GM19463 (cell line): ENCODE results near the gene NAV2.
A peak's percentile ranks its signal among the peaks of the same experiment; 100 is the strongest.

ENCODE experiments used
- ATAC-seq: cut with Tn5 transposase; IDR thresholded peaks from one replicate; pipeline ENCODE4 v1.9.1; 2021; ENCODE audit warnings: mild to moderate bottlenecking, moderate library complexity; ENCODE audit not compliant: unreplicated experiment

The NAV2 gene

DNA sequence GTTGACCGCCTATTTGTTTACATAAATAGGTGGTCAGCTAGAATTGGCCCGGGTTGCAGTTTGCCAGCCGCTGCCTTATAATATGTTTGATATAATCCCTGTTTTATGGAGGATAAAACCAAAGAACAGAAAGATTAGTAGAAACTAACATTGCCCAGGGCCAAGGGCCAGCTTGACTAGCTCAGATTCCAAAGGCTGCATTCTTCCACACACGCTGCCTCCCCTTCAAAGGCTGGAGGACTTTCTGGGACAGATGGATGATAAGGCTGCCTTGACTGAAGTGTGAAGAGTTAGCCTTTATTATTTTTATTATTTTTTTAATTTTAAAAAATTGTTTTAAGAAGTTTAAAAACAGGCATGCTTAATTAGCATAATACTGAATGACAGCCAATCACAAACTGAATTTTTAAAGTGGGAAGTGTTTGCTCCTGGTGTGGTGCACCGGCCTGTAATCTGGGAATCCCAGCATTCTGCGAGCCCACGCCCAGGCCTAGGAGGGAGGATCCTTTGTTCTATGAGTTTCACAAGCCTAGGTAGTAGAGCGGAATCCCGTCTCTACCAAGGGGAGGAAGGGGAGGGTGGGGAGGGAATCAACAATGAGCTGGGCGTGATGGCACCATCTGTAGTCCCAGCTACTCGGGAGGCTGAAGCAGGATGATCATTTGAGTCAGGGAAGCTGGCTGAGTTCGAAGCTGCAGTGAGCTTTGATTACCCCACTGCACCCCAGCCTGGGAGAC, 114.9 kb downstream of the NAV2 start:
- no peak for ATAC-seq

DNA sequence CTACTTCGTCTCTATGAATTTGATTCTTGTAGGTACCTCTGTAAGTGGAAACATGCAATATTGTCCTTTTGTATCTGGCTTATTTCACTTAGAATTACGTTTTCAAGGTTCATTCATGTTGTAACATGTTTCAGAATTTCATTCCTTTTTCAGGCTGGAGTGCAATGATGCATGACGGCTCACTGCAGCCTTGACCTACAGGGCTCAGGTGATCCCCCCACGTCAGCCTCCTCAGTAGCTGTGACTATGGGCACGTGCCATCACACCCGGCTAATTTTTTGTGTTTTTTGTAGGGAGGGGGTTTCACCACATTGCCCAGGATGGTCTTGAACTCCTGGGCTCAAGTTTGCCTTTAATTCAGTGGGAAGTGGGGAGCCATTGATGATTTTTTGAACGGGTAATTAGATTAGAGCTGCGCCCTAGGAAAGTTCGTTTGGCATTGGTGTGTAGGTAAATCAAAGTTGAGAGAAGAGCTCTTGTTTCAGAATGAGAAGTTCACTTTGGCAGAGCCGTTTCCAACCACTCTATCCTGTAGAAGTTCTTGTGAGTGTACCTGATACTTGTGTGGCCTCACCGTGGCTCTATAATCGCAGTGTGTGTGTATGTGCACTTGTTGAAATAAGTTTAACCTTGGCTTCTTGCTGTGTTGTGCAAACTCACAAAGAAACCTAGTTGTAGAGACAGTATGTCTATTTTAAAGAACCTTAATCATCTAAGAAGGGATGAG, 115.9 kb downstream of the NAV2 start:
- peak; percentile 46 for ATAC-seq

DNA sequence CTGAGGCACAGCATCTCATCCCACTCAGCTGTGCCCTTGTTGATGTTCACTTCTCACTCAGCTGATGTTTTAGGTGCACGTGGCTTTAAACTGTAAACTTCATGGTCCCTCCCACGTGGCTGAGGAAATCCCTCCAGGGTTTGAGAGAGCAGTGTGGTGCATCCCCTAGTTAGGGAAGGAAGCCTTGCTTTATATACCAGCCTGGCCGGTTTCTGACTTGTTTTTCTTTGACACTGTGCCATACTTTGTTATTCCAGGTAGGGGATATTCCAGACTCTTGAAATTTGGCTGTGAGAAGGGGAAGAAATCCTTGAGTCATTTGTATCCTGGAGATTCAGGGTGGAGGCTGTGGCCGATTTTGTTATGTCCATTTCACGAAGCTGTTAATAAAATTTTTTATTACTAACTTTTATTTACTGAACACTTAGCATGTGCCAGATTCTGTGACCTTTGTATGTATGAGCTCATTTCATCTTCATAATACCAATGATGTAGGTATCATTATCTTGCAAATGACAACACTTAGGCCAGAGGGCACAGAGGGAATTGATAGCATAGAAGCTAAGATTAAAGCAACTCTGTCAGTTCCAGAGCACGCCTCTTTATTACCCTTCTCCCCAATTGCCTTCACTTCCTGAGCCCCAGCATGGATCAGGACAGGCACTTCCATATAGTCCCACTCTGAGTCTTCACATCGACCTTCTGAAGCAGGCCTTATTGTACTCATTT, 116.6 kb downstream of the NAV2 start:
- peak; percentile 52 for ATAC-seq

DNA sequence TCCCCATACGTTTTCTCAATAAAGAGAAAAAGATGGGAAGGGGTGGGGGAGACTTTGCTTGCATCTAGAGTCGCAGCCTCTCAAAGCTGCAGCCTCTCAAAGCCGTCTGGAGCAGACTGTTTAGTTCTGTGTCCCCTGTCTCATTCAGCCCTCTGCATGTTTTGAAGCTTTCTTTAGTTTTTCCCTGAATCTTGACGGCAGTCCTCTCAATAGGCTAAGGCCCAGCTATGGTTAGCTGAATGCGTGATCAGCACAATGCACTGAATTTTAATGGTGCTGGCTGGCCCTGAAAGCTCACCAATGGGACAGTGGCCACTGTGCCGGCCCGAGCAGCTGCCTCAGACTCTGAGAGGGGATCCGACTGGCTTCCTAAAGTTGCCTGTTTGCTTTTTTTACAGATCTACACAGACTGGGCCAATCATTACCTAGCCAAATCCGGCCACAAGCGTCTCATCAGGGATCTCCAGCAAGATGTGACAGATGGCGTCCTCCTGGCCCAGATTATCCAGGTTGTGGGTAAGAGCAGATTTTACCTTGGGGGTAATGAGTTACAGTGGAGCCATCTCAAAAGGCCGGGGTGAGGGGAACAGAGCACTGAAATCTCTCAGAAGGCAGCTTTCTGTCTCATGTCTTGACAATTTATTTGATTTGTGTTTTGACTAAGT, 119.6 kb downstream of the NAV2 start:
- no peak for ATAC-seq

DNA sequence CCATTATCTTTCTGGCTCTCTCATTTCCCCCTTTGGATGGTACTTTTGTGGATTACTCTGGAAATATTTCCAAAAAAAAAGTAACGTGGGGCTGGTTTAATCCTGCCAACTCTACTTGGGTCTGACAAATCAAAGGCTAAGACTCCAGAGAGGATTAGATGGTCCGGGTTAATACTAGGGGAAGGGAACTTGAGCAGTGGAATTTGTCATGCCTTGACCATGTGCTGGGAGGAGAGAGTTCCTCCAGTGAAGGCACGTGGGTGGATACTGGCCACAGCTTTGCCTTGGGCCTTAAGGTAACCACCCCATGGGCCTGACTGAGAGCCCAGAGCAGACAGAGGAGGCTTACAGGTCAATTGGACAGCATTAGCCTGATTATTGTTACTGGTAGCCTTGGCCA, 120.3 kb downstream of the NAV2 start:
- ATAC-seq, result no peak

DNA sequence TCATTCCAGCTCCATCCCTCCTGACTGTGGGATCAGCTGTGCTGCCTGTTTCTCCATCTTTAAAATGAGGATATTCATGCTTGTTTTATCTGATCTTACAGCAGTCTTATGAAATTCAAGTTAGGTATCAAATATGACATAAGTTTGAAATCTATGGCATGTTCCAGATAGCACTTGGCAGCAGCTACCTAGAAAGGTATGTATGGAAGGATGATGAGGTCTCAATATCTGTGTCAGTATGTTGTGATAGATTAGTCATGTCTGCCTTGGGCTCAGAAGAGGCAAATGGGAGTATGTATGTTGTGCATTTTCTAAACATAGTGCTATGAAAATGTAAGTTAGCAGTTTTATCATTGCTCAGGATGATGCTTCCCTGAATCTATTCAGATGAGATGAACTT, 122.1 kb downstream of the NAV2 start:
- ATAC-seq, result no peak

DNA sequence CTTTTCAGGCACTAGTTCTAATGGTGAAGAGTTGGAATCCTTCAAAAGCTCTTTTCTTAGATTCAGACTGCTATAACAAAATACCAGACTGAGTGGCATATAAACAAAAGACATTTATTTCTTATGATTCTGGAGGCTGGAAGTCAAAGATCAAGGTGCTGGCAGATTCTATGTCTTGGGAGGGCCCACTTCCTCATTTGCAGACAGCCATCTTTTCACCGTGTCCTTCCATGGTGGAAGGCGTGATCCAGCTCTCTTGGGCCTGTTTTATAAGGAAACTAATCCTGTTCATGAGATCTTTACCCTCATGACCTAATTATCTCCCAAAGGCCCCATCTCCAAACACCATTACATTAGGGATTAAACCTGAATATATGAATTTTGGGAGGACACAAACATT, 124.0 kb downstream of the NAV2 start:
- no peak for ATAC-seq

DNA sequence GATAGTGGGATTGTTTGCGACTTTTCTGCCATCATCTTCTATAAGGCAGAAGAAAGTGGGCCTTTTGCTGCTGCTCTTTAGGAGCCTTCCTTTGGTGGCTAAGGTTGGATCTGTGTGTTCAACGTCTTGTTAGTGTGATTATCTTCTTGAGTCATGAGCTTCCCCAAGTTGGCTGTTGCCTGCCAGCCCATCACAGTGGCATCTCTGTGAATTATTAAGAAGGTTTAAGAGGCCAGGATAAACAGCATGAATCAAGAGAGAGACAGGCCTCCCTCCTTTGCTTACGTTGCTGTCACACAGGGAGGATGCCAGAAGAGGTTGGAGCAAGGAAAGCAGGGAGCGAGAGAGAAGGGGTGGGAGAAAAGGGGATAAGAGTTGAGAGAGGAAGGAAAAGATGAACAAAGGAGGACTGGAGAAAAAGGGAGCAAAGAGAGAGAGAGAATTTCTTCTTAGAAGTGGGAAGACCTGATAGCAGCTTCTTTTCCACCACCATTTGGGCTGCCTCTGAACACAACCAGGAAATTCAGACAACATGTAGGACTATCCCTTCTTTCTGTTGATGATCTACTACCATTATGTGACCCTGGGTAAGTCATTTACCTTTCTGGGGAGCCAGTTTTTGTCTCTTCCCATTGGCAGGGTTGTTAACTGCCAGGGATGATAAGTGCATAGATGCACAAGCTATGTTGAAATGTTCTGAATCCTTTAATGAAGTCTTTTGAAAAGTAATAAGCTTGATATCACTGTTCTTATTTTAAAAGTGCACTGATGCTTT, 126.5 kb downstream of the NAV2 start:
- ATAC-seq, result no peak

DNA sequence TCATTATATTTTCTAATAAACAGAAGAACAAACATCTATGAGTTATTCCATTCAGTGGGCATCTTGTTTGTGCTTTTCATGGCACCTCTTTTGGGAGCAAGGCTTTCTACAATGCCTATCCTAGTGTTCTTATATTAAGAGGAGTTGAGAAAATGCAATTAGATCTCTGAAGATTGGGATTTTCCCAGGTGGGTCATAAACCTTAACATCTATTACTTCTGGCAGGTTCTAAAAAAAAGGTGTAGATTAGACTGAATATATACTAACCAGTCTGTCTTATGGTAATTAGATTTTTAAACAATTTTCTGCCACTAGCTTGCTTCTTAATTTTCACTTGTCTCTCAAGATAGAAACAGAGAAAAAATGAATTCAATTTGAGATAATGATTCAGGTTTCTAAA, 128.3 kb downstream of the NAV2 start:
- no peak for ATAC-seq

DNA sequence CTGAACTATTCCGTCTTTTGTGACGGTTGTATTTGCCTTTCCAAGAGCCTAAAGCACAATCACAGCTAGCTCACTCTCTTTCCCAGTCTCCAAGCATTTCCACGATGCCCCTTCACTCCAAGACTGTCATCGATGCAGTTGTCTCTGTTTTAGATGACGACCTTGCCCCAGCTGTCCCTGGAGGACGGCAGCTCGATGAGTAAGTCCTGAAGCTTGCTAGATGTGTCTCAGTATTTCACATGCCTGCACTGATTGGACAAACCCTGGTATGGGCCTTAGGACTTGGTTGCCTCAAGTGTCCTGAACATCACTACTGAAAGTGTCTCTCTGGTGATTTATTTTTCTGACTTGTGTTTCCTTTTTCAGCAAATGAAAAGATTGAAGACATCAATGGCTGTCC, 129.9 kb downstream of the NAV2 start:
- ATAC-seq, result no peak

DNA sequence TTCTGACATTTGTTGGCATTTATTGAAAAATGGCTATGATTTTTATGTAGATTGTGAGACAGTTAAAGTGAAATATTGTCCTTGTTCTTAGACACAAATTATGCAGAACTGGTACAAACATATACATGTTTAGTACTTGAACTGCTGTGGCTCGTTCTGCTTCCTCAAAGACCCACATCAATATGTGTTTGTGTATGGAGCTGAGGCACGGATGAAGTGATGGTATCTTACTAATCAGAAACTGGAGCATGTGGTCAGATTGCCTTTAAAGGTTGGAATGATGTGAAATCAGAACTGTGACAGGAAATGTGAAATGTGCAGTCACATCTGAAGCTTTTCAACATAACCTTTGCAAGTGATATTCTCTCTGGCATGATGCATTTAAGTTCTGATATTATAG, 130.4 kb downstream of the NAV2 start:
- no peak for ATAC-seq

DNA sequence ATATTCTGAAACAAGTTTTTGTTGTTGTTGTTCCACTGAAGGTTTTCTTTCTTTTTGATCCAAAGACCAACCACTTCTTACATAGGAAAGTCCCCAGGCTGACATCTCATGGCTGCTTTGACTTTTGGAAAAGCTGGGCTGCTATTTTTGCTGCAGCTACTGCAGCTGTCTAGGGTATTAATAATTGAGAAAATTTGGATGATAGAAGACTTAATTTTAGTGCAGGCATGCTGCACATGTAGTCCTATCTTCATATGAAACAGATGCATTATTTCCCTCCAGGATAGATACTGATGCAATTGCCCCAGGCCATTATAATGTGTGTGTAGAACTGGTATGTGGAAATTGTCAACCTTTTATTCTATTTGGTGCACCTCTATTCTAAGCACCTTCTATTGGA, 131.4 kb downstream of the NAV2 start:
- ATAC-seq, result no peak

DNA sequence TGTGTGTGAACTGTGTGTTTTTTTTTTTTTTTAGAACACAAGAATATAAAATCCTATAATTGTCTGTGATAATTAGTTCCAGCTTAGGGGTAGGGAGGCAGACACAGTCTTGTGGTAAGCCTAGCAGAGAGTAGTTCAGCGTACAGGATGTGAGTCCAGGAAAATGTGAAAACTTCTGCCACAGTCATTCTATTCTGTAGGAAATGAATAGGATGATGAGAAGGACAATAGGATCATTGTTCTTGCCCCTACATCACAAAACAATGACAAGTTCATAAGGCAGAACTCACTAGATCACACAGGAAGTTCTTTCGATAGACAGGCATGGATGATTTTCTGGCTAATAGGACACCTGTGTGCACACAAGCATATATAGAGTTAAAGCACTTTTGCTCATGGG, 132.2 kb downstream of the NAV2 start:
- no peak for ATAC-seq

DNA sequence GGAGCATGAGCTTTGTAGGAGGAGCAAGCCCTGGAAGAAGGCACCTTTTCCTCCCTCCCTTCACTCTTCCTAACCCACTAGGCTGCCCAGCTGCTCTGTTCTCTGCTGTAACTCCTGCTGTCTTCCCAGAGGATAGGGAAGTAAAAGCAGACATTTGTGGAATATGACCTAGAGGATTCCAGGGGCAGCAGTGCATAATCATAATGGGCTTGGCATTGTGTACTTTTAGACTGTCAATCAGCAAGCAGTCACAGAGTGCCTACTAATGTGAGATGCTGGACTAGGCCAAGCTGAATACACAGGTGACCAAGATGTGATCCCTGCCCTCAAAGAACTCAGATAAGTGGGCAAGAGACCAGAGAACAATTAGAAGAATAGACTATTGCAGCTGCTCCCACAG, 133.0 kb downstream of the NAV2 start:
- no peak for ATAC-seq

DNA sequence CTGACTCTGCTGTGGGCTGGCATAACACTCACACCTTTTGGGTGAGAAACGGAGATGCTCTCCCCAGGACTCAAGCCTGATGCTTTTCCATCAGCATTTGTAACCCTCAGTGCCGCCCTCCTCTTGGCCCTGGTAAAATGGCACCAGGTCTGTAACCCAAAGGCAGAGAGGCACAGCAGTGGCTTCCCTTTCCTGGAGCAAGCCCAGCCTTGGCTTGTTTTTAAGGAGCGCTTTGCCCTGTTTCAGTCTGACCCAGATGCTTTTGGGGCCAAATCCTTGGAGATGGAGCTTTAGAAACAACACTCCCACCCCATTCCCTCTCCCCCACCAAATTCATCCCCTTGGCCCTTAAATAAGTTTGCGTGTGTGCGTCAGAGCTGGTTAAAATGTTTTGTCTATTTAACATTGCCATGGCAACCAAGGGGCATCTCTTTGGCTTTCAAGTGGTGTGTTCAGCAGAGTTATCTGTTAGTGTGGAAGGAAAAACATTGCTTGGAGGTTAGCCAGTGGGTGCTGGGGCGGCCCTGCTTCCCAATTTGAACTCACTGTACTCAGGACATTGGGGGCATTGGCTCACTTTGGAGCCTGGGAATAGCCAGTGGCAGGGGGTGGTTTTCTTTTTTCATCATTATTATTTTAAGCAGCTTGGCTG, 134.1 kb downstream of the NAV2 start:
- no peak for ATAC-seq

DNA sequence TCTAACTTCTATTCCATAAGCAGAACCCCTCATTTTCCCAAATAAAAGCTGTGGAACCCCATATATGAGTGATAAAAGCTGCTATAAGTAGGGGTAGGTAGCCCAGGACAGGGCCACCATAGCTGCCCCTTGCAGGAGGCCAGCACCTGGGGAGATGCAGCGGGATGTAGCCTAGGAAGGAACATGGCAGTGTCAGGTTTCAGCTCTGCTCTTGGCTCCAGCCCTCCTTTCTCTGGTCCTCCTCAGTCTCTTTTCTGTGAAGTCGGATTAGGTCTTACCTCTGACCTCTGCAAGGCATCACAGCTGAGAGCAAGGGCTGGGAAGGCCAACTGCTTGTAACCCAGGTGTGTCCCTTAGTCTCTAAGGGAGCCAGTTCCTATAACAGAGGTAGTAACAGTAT, 135.6 kb downstream of the NAV2 start:
- ATAC-seq, result no peak

DNA sequence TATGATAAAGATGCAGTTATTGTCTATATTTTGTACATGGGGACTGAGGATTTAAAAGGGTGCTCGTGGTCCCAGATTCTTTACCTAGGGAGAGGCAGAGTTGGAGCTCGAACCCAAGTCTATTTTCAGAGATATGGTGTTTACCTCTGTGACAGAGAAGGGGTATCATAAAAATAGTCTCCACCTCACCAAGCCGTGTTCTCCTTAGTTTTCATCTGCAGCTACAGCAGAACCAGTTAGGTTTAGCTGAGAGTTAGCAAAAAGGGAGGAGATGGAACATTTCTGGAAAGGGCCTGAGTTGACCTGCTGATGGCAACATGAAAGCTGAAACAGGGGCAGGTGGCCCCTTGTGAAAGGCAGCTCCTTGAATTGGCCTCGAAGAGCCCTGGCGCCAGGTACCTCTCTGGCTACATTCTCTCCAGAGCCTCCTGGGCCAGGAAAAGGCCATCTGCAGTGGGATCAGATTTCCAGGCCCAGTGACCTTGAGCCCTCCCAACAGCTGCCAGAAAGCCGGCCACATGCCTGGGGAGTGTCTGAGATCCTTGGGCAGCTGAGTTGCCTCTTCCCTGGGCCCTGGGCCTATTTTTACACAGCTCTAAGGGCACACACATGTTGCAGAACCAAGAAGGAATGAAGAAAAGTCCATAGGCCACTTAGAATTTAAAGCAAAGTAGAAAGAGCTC, 136.6 kb downstream of the NAV2 start:
- ATAC-seq, result no peak

DNA sequence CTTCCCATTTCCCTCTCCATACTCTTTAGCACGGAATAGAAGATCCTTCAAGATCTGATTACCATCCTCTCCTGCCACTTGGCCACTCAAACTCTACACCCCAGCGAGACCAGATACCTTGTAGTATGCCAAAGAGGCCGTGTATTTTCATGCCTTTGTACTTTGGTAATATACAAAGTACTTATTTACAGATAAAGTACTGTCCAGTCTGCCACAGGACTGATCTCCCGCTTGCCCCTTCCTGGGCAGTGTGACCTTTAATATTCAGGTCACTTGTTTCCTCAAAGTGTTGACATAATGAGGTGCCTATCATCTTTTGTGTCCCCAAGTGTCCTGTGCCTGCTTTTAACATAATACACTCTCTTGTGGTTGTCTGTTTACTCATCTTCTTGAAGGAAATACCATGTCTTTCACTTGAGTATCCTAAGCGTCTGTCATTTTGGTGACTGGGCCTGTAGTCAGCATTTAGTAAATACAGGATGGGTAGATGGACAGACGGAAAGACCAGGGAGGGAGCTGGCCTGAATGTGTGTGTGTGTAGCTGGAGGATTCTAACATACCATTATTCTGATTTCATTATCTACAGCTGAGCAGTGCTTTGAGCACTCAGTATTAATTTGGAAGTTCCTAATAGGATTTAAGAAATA, 137.4 kb downstream of the NAV2 start:
- no peak for ATAC-seq

DNA sequence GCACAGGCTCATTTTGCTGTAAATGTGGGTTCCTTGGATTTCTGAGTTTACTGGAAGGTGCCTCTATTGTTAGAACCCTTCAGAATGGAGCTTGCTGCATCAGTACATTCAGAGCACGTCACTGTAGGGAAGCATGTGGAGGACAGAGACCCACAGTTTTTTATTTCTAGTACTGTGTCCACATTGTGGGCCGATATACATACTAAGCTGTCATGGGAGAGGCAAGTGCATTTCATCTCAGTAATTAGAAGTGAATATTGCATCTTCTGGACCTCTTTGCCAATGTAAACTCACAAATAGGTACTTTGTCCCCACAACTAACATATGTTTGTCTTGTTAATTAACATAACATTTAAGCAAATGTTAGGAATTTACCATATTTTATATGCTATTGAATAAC, 139.7 kb downstream of the NAV2 start:
- no peak for ATAC-seq
